Erythroblast (primary cell): Measurements from ENCODE around the gene EDN1.
"Not testable (repeated sequence)": the region's sequence is repeated elsewhere in the genome, so short reads cannot be mapped to it uniquely, and the experiment has no call there.

Experiments used
- DNase-seq, 2 experiments: peaks; one replicate each; lab custom pipeline; 2025; lab: John Stamatoyannopoulos, UW
- GATA1 ChIP-seq: IDR thresholded peaks from 2 replicates; pipeline ENCODE4 v1.6.1; 2011; ENCODE audit warnings: low read depth, mild to moderate bottlenecking, control low read depth, low read length, moderate library complexity
- POLR2A ChIP-seq: IDR thresholded peaks from 2 replicates; pipeline ENCODE4 v1.6.1; 2011; ENCODE audit warnings: mild to moderate bottlenecking, low read length

Gene EDN1

DNA sequence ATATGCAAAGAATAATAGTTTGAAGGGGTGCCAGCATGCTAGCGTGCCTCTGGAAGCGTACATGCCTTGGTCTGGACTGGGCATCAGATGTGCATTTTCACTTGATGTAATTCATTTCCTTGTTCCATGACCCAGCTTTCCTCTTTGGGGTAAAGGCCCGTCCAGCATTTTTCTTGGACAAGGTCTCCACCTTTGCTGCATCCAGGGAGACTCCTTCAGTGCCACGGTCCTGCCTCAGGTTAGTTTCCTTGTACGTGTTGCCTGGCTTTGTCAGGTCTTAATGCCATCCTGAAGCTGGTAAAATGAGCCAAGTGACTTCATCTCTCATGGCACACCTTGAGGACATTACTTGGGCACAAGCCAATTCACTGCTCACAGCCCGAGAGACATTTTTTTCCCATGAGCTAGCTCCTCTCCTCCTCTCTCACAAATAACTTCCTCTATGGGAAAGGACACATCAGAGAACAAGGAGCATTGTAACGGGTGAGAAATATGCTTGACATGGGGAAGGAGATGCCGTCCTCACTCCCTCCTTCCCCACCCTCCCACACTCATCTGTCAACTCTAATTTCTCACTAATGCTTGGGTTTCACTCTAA, 23.9 kb downstream of the EDN1 start:
- TF ChIP-seq GATA1 (no peak), POLR2A (no peak)
- no peak for DNase-seq

DNA sequence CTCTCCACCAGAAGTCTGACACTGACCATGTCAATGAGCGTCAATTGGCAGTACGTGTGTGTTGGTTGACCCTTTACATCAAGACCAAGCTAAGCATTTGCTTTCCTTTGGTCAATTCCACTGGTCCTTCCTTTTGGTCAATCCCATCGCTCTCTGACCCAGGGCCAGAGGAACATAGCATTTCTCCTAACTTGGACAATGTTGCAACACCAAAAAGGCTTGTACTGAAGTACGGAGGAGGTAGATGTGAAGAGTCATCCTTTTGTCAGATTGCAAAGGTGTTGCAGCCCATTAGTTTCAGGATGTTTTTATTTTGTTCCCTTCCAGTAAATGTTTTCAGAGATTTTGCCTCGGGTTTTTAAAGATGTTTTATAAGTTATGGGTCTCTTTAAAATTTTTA, 24.6 kb downstream of the EDN1 start:
- DNase-seq: no peak
- no peak for TF ChIP-seq GATA1
- TF ChIP-seq POLR2A: no peak

DNA sequence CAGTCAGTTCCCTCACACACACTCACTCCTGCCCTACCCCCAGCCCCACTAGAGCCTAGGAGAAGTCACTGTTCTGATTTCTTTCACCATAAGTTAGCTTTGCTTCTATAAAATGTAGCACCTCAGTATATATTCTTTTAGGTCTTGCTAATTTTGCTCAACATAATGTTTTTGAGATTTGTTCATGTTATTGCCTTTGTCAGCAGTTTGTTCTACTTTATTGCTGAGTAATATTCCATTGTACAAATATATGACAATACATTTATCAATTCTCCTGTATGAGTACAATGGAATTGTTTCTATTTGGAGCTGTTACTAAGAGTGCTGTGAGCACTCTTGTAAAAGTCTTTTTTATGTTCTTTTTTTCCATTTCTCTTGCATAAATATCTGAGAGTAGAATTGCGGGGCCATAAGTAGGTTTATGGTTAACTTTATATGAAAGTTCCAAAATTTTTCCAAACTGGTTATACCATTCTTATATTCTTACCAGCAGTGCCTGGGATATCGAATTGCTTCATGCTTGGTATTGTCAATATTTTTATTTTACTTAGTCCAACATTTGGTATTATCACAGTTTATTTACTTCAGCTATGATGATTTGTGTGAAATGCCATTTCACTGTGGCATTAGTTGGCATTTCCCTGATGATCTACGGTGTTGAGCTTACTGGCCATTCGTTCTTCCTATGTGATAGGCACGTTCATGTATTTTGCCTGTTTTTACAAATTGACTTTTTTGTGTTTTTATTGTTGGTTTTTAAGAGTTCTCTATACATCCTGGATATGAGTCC, 25.3 kb downstream of the EDN1 start:
- DNase-seq: no peak
- TF ChIP-seq GATA1 (no peak), POLR2A (no peak)

DNA sequence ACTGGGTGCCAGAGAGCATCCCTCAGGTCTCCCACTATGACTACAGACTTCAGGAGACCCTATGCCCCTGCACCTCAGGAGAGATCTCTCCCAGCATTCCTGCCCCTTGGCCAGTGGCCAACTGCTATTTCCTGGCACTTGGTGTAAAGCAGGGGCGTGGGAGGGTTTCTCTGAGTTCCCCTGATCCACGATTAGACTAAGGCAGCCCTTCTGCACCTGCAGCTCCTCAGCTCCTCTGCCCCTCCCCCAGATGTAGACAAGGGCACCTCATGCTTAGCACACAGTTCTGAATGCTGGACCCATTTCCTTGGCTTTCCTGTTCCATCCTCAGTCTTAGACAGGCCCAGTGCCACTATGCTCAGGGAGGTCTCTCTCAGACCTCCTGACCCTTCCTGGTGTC, 28.6 kb downstream of the EDN1 start:
- TF ChIP-seq GATA1 (no peak), POLR2A (no peak)
- DNase-seq: no peak

DNA sequence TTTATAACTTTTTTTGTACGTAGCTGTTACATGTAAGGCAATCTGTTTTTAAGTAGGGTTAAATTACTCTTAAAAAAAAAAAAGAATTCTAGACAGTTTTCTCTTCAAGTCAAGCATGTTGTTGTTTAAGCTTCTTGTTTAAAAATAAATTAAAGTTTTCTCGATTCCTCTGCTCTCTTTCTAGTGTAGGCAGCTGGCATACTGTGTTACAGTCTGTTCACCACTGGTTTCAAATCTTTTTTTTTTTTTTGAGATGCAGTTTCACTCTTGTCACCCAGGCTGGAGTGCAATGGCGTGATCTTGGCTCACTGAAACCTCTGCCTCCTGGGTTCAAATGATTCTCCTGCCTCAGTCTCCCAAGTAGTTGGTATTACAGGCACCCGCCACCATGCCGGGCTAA, 29.9 kb downstream of the EDN1 start:
- not testable (repeated sequence) for DNase-seq

DNA sequence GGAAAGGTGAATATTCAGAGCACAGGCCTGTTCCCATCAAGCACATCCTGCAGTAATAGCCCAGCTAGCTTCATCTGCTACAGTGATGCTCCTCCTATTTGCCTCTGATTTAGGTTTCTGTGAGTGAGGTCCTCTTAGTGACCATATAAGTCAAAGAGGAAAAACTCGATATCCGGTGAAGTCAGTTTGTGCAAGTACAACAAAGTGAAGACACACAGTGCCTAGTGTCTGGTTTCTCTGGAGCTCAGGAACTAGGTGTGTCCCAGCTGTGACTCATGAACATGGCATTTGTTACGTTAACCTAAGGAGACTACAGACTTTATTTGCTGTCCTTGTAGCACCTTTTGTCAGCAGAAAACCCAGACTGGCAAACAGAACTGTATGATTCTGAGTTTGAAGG, 33.9 kb downstream of the EDN1 start:
- TF ChIP-seq GATA1 (no peak), POLR2A (no peak)
- DNase-seq: no peak

DNA sequence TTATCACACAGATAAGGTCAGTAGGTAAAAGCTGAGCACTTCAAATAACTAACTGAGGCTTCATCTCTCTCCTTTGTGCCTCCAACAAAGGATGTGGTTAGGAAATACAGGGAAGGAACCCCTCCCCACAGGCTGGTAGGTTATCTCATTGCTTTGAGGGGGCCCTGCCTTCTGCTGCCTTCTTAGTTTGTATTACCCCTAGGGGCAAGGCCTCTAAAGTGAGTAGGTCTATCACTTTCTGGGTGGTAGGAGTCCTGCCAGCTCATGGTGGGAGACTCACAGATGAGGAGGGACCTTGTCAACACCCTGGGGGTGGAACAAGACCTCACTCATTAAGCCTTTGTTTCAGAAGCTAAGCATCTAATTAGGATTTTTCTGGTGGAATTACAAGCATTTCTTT, 34.6 kb downstream of the EDN1 start:
- DNase-seq: no peak
- TF ChIP-seq GATA1 (no peak), POLR2A (no peak)

DNA sequence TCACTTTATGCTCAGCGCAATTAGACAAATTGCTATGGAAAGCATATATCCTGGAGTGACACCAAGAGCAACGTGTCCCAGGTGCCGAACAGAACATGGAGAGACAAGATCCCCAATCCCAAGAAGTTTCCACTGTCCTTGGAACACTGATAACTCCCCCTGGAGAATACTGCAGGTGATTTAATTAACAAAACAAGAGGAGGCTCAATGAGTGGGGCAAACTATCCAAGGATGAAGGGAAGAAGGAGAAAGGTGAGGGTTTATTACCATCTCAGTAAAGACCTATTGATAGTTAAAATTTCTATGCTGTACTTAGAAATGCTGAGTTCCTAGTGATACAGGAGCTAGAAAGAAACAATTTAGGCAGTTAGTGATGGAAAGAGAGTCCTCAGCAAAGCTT, 35.7 kb downstream of the EDN1 start:
- DNase-seq: no peak

DNA sequence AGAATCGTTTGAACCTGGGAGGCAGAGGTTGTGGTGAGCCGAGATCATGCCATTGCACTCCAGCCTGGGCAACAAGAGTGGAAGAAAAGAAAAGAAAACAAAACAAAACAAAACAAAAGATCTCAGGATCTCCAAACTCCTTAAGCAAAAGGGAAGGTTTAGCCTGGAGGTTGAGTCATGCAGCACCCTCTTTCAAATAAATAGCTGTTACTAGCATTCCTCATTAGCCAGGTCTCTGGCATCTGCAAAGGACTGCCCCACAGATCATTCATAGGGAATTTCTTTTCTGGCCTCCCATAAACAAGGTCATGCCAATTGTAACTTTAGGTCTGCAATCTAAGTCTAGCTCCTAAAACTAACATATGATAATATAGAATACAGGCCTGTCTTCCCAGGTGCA, 37.2 kb downstream of the EDN1 start:
- TF ChIP-seq GATA1 (no peak), POLR2A (no peak)
- DNase-seq: no peak

More for the DNA sequence above, 35.7 kb downstream of the EDN1 start:
- TF ChIP-seq GATA1 (no peak), POLR2A (no peak)

DNA sequence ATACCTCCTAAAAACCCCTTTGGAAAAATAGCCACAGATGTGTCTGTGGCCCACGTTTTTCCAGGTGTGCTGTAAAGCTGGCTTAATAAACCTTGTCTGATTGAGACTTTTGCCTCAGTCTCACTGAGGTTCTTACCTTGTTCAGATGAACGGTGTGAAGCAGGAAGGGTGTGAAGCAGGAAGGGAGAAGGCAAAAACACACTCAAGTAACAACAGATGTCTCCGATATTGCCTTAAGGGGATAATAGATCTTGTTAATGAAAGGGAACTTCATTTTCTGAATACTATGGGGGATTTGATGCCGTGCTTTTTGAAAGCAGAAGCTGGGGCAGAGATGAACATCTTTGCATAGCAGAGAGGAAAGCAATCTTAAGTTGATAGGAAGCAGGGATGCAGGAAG, 37.8 kb downstream of the EDN1 start:
- TF ChIP-seq POLR2A: no peak
- TF ChIP-seq GATA1: no peak
- DNase-seq: no peak

DNA sequence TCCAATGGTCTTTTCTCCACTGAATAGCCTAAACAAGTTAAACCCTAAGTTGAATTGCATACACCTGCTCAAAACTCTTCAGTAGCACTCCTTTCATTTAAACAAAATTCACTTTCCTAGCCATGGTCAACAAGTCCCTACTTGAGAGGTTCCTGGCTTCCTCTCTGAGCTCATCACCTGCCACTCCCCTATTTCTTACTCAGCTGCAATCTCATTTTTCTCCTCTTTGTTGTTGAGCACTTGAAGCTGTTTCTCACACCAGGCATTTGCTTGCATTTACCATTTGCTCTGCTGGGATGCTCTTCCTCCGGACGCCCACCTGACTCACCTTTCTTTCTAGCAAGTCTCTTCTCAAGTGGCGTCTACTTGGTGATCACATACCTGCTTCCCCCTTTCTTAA, 38.5 kb downstream of the EDN1 start:
- no peak for TF ChIP-seq GATA1
- no peak for TF ChIP-seq POLR2A
- DNase-seq: no peak

DNA sequence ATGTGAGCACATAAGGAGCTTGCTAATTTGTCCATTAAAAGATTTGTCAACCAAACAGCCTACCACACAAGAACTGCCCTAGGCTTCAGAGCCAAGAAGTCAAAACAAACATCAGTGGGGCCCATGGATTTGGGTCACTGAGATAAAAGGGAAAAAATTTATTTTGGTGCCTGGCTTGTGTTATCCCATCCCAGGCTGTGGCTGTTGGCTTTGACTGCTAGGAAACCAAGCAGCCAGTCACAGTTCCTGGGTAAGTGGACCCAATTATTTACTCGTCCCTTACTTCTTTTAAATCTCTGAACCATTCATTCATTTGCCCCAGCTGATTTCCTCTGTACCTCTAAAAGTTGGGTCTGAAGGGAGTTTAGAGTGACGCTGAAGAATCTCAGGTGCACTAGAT, 41.3 kb downstream of the EDN1 start:
- no peak for DNase-seq
- no peak for TF ChIP-seq GATA1
- no peak for TF ChIP-seq POLR2A

DNA sequence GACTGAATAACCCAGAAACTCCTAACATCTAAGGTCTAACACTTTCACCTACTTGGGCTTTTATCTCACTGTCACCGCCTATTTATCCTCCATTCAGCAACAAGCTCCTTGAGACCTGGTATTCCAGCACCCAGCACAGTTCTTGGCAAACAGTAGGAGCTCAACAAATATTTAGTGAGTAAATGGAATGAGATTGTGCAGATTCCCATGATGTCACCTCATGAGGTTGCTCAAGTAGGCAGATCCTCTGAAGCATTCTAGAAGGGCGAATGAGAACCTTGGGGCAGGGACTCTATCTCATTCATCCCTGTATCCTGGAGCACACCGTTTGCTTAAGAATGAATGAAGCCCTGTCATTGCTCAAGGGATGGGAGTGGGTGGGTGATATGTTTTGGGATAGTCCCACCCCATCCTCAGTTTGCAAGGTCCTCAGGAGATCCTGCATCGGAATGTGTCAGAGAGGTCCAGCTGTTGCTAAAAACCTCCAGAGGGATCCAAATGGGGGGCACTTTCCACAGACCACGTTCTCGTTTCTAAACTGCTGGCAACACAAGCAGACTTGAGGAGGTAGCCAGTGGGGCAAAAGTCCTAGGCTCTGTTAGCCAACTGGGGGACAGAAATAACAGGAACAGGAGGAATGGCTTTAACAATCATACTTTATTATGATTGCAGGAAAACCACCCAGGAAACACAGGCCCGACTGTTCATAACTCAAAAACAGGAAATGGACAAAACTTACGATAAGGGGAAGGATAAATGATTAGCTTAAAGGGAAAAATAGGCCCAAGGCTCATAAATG, 42.0 kb downstream of the EDN1 start:
- TF ChIP-seq GATA1 (no peak), POLR2A (no peak)
- DNase-seq: no peak

DNA sequence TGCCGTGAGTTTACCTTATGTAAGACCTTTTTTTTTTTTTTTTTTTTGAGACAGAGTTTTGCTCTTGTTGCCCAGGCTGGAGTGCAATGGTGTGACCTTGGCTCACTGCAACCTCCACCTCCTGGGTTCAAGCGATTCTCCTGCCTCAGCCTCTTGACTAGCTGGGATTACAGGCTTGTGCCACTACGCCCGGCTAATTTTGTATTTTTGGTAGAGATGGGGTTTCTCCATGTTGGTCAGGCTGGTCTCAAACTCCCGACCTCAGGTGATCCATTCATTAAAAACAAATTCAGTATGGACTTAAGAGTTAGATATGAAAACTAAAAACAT, 42.6 kb downstream of the EDN1 start:
- DNase-seq: not testable (repeated sequence)

DNA sequence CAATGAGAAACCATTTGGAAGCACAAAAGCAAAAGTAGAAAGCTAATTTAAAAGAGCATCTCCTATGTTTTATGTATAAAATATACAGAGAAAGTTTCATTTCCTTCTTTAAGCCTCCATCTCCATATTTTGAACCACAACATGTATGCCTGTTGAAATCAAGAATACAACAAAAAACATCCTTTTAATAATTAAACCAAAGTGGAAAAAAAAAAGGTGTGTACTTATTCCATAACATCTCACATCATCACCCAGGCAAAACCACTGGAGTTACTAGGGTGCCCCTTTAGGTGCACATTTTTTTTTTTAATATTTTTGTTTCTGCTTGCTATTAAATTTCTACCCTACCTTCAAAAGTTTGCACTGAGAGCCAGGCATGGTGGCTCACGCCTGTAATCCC, 43.0 kb downstream of the EDN1 start:
- DNase-seq: no peak
- TF ChIP-seq POLR2A (no peak), GATA1 (no peak)

DNA sequence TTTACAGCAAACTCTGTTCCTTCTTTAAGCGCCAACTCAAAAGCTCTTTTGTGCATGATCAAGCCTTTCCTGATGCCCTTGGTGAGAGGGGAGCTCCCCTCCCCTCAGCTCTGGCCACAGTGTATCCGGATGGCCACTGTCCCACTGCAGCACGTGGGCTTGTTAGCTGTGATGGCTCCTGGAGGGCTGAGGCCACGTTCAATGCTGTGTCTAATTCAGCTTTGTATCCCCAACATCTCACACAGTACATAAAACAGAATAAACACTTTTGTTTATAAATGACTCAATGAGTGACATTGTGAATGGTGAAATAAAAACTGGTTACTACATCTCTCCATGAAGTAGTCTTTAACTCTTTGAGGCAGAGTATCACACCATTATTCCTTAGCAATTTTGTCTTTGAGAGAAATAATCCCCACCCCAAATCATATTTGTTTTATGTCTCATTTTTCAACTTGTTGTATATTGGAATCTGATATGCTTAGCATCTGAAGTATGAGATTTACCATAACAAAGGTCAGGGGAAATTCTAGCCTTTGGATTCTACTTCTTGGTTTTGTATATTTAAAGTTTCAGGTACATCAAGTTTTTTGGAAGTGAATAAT, 44.5 kb downstream of the EDN1 start:
- no peak for DNase-seq
- TF ChIP-seq POLR2A: no peak
- no peak for TF ChIP-seq GATA1
